ENCODE results near the gene TFF2.

Gene TFF2

GRCh38 chr21:42369821-42370220 lies 19.0 kb upstream of the TFF2 start:
- in situ Hi-C loops (cut with MboI; ENCODE audit: low pct_unique_long_range_greater_than_20kb, low sequenced_read_pairs, unreplicated experiment): loop anchor here (5.0 kb wide), 1 partner anchor 57 kb away; no protein-coding TSS in a partner anchor
- no peak for DNase-seq (ENCODE audit: low spot score)
- no peak for TF ChIP-seq CTCF (IDR thresholded peaks at IDR 0.05; ENCODE audit: extremely low read depth, insufficient read depth, missing control alignments)

- in situ Hi-C loops (cut with MboI; ENCODE audit: low pct_unique_long_range_greater_than_20kb, low sequenced_read_pairs, unreplicated experiment): no loop called here
- DNase-seq (ENCODE audit: low spot score): no peak
These were observed 16.8 kb upstream of the TFF2 start for GRCh38 chr21:42367367-42368165.

GRCh38 chr21:42366292-42367010 lies 15.7 kb upstream of the TFF2 start, which contains the start of gene TFF1:
Gene TFF1, minus strand, starts transcription at chr21:42366535. Its CDS starts 40 bp downstream, at chr21:42366495.
- no peak for DNase-seq (ENCODE audit: low spot score)
- TF ChIP-seq CTCF (IDR thresholded peaks at IDR 0.05; ENCODE audit: extremely low read depth, insufficient read depth, missing control alignments): no peak
- in situ Hi-C loops (cut with MboI; ENCODE audit: low pct_unique_long_range_greater_than_20kb, low sequenced_read_pairs, unreplicated experiment): no loop called here

More at GRCh38 chr21:42367367-42368165, 16.8 kb upstream of the TFF2 start:
- TF ChIP-seq CTCF (IDR thresholded peaks at IDR 0.05; ENCODE audit: extremely low read depth, insufficient read depth, missing control alignments): no peak

- TF ChIP-seq CTCF (IDR thresholded peaks at IDR 0.05; ENCODE audit: extremely low read depth, insufficient read depth, missing control alignments): no peak
- DNase-seq (ENCODE audit: low spot score): no peak
- in situ Hi-C loops (cut with MboI; ENCODE audit: low pct_unique_long_range_greater_than_20kb, low sequenced_read_pairs, unreplicated experiment): no loop called here
These were observed 15.0 kb upstream of the TFF2 start for GRCh38 chr21:42365770-42366169.

GRCh38 chr21:42364304-42364865 lies 13.6 kb upstream of the TFF2 start:
- in situ Hi-C loops (cut with MboI; ENCODE audit: low pct_unique_long_range_greater_than_20kb, low sequenced_read_pairs, unreplicated experiment): no loop called here
- no peak for DNase-seq (ENCODE audit: low spot score)

More at GRCh38 chr21:42364304-42364865, 13.6 kb upstream of the TFF2 start:
- TF ChIP-seq CTCF (IDR thresholded peaks at IDR 0.05; ENCODE audit: extremely low read depth, insufficient read depth, missing control alignments): no peak
